BE2C (cell line): ENCODE measurements around the gene F7.

Source experiments
- DNase-seq: peaks from one replicate; pipeline ENCODE4 v3.0.0-alpha.2; 2020
- H3K27me3 ChIP-seq: fragments of 250-450 bp; sonication (Bioruptor Pico); 2 replicates; pipeline ENCODE4 v1.5.1; 2020; ENCODE audit warnings: mild to moderate bottlenecking
- H3K36me3 ChIP-seq: fragments of 250-450 bp; sonication (Bioruptor Pico); 2 replicates; pipeline ENCODE4 v1.5.1; 2020; ENCODE audit warnings: mild to moderate bottlenecking
- H3K4me1 ChIP-seq: fragments of 250-450 bp; sonication (Bioruptor Pico); 2 replicates; pipeline ENCODE4 v1.5.1; 2020
- H3K4me3 ChIP-seq: 2 replicates; pipeline ENCODE4 v1.5.1; 2011; ENCODE audit warnings: low read depth, low read length
- H3K9me3 ChIP-seq: fragments of 250-450 bp; sonication (Bioruptor Pico); 2 replicates; pipeline ENCODE4 v1.5.1; 2020
- TF ChIP-seq, protein P1 (sequence below): IDR thresholded peaks from 2 replicates; pipeline ENCODE4 v1.5.1; 2012; ENCODE audit warnings: mild to moderate bottlenecking, low read depth, low read length

F7 gene

DNA sequence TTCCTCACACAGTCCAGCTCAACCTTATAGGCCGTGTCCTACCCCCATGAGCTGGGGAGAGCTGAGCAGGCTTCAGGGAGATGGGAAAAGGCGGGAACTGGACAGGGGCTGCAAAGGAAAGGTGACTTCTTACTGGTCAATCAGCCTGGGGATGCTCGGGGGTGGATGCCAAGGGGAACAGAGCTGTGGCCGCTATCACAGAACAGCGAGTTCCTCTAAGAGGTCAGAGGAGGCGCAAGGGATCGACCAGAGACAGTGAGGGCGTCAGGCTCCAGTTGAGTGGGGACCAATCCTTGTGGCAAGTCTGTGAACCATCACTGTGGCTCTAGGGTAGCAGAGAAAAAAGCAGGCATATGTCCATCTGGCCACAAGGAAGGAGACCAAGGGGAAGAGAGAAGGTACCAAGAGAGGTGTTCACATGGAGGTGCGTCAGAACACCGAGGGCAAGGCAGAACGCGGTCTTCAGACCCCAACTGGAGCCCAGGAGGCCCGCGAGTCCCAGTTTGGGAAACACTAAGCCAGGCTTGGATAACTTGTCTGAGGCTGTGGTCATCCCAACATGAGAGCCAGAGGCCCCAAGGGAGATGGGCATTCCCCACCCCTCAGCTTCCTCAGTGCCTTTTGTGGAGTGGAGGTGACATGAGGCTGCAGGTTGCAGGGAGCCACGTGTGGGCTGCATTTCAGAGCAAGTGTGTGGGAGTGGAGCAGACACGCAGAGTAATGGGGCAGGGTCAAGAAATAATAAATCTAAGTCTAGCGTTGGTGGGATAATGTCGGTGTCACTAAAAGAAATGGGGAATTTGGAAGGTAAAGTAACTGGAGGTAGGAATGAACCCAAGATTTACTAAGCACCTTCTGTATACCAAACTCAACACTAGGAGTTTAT is 20.9 kb downstream of the F7 start:
- Histone ChIP-seq H3K9me3 (no peaks in the 10 kb centered on the region), H3K27me3 (no peaks in the 10 kb centered on the region), H3K36me3 (no peaks in the 10 kb centered on the region), H3K4me3 (no peak overlapping the region), H3K4me1 (peaks cover 4% of the 10 kb centered on the region; the same call in 1 of the 2 replicates)
- peak; percentile 3 for DNase-seq
- TF ChIP-seq, protein P1, sequence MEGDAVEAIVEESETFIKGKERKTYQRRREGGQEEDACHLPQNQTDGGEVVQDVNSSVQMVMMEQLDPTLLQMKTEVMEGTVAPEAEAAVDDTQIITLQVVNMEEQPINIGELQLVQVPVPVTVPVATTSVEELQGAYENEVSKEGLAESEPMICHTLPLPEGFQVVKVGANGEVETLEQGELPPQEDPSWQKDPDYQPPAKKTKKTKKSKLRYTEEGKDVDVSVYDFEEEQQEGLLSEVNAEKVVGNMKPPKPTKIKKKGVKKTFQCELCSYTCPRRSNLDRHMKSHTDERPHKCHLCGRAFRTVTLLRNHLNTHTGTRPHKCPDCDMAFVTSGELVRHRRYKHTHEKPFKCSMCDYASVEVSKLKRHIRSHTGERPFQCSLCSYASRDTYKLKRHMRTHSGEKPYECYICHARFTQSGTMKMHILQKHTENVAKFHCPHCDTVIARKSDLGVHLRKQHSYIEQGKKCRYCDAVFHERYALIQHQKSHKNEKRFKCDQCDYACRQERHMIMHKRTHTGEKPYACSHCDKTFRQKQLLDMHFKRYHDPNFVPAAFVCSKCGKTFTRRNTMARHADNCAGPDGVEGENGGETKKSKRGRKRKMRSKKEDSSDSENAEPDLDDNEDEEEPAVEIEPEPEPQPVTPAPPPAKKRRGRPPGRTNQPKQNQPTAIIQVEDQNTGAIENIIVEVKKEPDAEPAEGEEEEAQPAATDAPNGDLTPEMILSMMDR = no peak

DNA sequence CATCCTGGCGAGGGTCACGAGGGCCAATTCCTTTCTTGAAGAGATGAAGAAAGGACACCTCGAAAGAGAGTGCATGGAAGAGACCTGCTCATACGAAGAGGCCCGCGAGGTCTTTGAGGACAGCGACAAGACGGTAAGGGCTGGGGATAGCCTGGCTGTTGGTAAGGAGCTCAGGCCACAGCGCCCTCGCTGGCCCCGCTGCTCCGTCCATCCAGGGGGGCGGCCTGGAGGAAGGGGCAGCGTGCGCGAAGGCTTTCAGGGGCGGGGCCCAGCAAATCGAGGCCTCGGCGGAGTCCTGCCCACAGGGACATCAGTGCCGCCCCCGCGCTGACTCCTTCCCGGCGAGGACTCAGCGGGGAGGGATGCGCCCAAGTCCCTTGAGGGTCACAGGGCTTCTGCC is 23.9 kb downstream of the F7 start:
- Histone ChIP-seq H3K4me3 (no peak overlapping the region), H3K9me3 (no peaks in the 10 kb centered on the region), H3K27me3 (0 out of 2 replicates have a peak, but pooled peaks cover 7% of the 10 kb centered on the region), H3K4me1 (no peaks in the 10 kb centered on the region), H3K36me3 (no peaks in the 10 kb centered on the region)
- TF ChIP-seq, protein P1 = no peak
- DNase-seq = no peak

GRCh38 chr13:113129921-113130750 is 24.5 kb downstream of the F7 start:
- Histone ChIP-seq H3K9me3 (no peaks in the 10 kb centered on the region), H3K4me3 (no peak overlapping the region)
- TF ChIP-seq, protein P1 = no peak

GRCh38 chr13:113135281-113135760 is 29.7 kb downstream of the F7 start:
- 0 out of 2 replicates have a peak, but pooled peaks cover 7% of the 10 kb centered on the region for H3K27me3 ChIP-seq
- DNase-seq = no peak

More at GRCh38 chr13:113129921-113130750, 24.5 kb downstream of the F7 start:
- DNase-seq = no peak
- 0 out of 2 replicates have a peak, but pooled peaks cover 7% of the 10 kb centered on the region for H3K27me3 ChIP-seq
- no peaks in the 10 kb centered on the region for H3K36me3 ChIP-seq
- no peaks in the 10 kb centered on the region for H3K4me1 ChIP-seq

GRCh38 chr13:113137691-113138298 is 32.2 kb downstream of the F7 start:
- Histone ChIP-seq H3K27me3 (0 out of 2 replicates have a peak, but pooled peaks cover 3% of the 10 kb centered on the region), H3K9me3 (no peaks in the 10 kb centered on the region), H3K36me3 (no peaks in the 10 kb centered on the region), H3K4me3 (no peak overlapping the region), H3K4me1 (no peaks in the 10 kb centered on the region)
- DNase-seq = no peak
- TF ChIP-seq, protein P1 = no peak

More at GRCh38 chr13:113135281-113135760, 29.7 kb downstream of the F7 start:
- H3K36me3 ChIP-seq = no peaks in the 10 kb centered on the region
- TF ChIP-seq, protein P1 = no peak
- H3K4me3 ChIP-seq = no peak overlapping the region
- H3K9me3 ChIP-seq = no peaks in the 10 kb centered on the region
- no peaks in the 10 kb centered on the region for H3K4me1 ChIP-seq
